Fibroblast of lung (primary cell): ENCODE results near the gene PIGM.

ENCODE experiments used
- CTCF ChIP-seq, 2 donors: IDR thresholded peaks in 1 of 2; conservative IDR thresholded peaks in 1 of 2; 1 replicate in 1 of 2; 2 replicates in 1 of 2; pipeline ENCODE4 v1.5.1; 2011 to 2012; ENCODE audit warnings: low read length in 2 of 2, control low read depth in 1 of 2, inconsistent platforms in 1 of 2, low read depth in 1 of 2, mild to moderate bottlenecking in 1 of 2
- EZH2 ChIP-seq: IDR thresholded peaks from 2 replicates; pipeline ENCODE4 v1.5.1; 2012; ENCODE audit warnings: low read length, control low read depth, mild to moderate bottlenecking; ENCODE audit errors: missing control alignments

DNA sequence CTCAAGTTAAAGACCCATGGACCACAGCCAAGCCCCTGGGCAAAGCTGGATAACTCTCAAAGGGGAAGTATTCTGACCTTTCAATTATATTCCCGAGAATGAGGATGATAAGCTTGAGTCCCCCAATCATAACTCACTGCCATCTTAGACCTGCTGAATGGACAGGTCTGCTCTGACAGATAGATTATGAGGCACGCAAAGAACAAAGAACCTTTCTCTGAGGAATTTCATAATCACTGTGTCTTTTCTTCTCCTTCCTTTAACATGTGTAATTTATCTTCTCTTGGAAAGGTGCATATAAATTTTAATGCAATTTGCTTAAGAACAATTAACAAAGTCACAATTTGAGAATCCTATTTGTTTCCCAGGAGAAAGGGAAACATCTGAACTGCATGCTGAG is 22.0 kb downstream of the PIGM start:
- no peak for TF ChIP-seq CTCF (conservative IDR thresholded peaks at IDR 0.05 in 1 of 2, IDR thresholded peaks at IDR 0.05 in 1 of 2; ENCODE audit: low read depth in 1 of 2, low read length in 2 of 2)
- TF ChIP-seq EZH2 = no peak
